T-helper 2 cell treated with Interferon-gamma antibody and Interleukin-4, amounts not matched to agents 100 ng/mL and 5 ng/mL, for 36 hours (primary cell): ENCODE data around the gene GALNT10. TPM values are rescaled to one million over a fixed set of nuclear protein-coding genes. Genes with fewer than 3 reads are reported as not detected.

Experiments used
- intact Hi-C: fragments of 100-400 bp; cut with micrococcal nuclease; formaldehyde crosslinking; loops from one replicate; pipeline ENCODE4 v1.15.1; 2023
- total RNA-seq: library from RNA; stranded (reverse); gene quantifications from 2 replicates; pipeline ENCODE4 v1.2.3, GENCODE V29; 2022

Gene GALNT10
- total RNA-seq, 1 donor from 2014 or later = 38.4 TPM

GRCh38 chr5:154202379-154203260 lies 12.1 kb downstream of the GALNT10 start:
- intact Hi-C loops = loop anchor here (2.0 kb wide), 1 partner anchor 18 kb away; no protein-coding TSS in a partner anchor

GRCh38 chr5:154203798-154204578 lies 13.5 kb downstream of the GALNT10 start:
- intact Hi-C loops = loop anchor here (2.0 kb wide), 1 partner anchor 17 kb away; no protein-coding TSS in a partner anchor

- intact Hi-C loops = no loop called here
Observed at GRCh38 chr5:154205441-154206117, 15.0 kb downstream of the GALNT10 start.

- intact Hi-C loops = no loop called here
Observed at GRCh38 chr5:154206311-154206710, 15.8 kb downstream of the GALNT10 start.

- intact Hi-C loops = no loop called here
Observed at GRCh38 chr5:154207204-154207603, 16.7 kb downstream of the GALNT10 start.

- intact Hi-C loops = no loop called here
Observed at GRCh38 chr5:154209591-154210081, 19.1 kb downstream of the GALNT10 start.

GRCh38 chr5:154210163-154210562 lies 19.6 kb downstream of the GALNT10 start:
- intact Hi-C loops = no loop called here

- intact Hi-C loops = no loop called here
Observed at GRCh38 chr5:154211641-154212390, 21.3 kb downstream of the GALNT10 start.

- intact Hi-C loops = no loop called here
Observed at GRCh38 chr5:154213592-154213991, 23.1 kb downstream of the GALNT10 start.

- intact Hi-C loops = no loop called here
Observed at GRCh38 chr5:154214371-154215106, 24.0 kb downstream of the GALNT10 start.

- intact Hi-C loops = no loop called here
Observed at GRCh38 chr5:154215571-154216325, 25.2 kb downstream of the GALNT10 start.

- intact Hi-C loops = no loop called here
Observed at GRCh38 chr5:154217462-154217861, 26.9 kb downstream of the GALNT10 start.

GRCh38 chr5:154218786-154219185 lies 28.3 kb downstream of the GALNT10 start:
- intact Hi-C loops = no loop called here

- intact Hi-C loops = loop anchor here (1.0 to 2.0 kb wide), 3 partner anchors 18 to 30 kb away; partner anchors contain the start of gene GALNT10
Observed at GRCh38 chr5:154220625-154221024, 30.1 kb downstream of the GALNT10 start.

GRCh38 chr5:154221371-154221896 lies 30.9 kb downstream of the GALNT10 start:
- intact Hi-C loops = loop anchor here (1.0 to 2.0 kb wide), 3 partner anchors 19 to 31 kb away; partner anchors contain the start of gene GALNT10

- intact Hi-C loops = no loop called here
Observed at GRCh38 chr5:154222414-154222813, 31.9 kb downstream of the GALNT10 start.

- intact Hi-C loops = no loop called here
Observed at GRCh38 chr5:154223320-154223719, 32.8 kb downstream of the GALNT10 start.

GRCh38 chr5:154227090-154227489 lies 36.6 kb downstream of the GALNT10 start:
- intact Hi-C loops = no loop called here

GRCh38 chr5:154228696-154229095 lies 38.2 kb downstream of the GALNT10 start:
- intact Hi-C loops = no loop called here
